GM12878 (cell line): Measurements from ENCODE around the gene IMMP2L. TPM values are rescaled to one million over a fixed set of nuclear protein-coding genes. Genes with fewer than 3 reads are reported as not detected.

ENCODE experiments used
- ATAC-seq: fragments of 200-7000 bp; cut with Tn5 transposase; 3 replicates; pipeline ENCODE4 v1.9.1; 2020; ENCODE audit warnings: mild to moderate bottlenecking, moderate library complexity
- BruUV-seq: library from RNA; stranded (reverse); fragments of 400-500 nt; replicated peaks from 2 replicates; lab custom pipeline; 2021; lab: Mats Ljungman, UMichigan
- CTCF ChIA-PET: fragments of 300-600 bp; sonication (Branson Sonifier 250); formaldehyde crosslinking; extraction: SDS; loops from one replicate; lab custom pipeline; 2021; ENCODE audit warnings: inconsistent platforms; lab: Yijun Ruan, JAX
- POLR2A ChIA-PET: fragments of 350-600 bp; formaldehyde crosslinking; extraction: SDS; loops from one replicate; lab custom pipeline; 2021; ENCODE audit warnings: inconsistent platforms; lab: Charles Lee
- RAD21 ChIA-PET: fragments of 300-600 bp; sonication (Branson Sonifier 250); formaldehyde crosslinking; loops from one replicate; lab custom pipeline; 2023; ENCODE audit warnings: antibody characterized with exemption; ENCODE audit not compliant: unreplicated experiment; lab: Charles Lee
- SMC1A ChIA-PET: fragments of 300-600 bp; sonication (Branson Sonifier 250); formaldehyde crosslinking; loops from one replicate; lab custom pipeline; 2023; ENCODE audit not compliant: unreplicated experiment, uncharacterized antibody; lab: Charles Lee
- DNase-seq: peaks from one replicate; pipeline ENCODE4 v3.0.0-alpha.2; 2011; ENCODE audit warnings: low read depth, low spot score
- FAIRE-seq: peaks from 3 replicates; lab custom pipeline; 2011; peaks lifted over from hg19 to GRCh38; lab: Jason Lieb, UNC
- H2AFZ ChIP-seq: 2 replicates; pipeline ENCODE4 v1.6.0; 2011; ENCODE audit warnings: low read depth, low read length, control low read depth; ENCODE audit not compliant: control insufficient read depth
- H3K27ac ChIP-seq: 2 replicates; pipeline ENCODE4 v1.5.1; 2011; ENCODE audit warnings: control low read depth; ENCODE audit not compliant: control insufficient read depth, insufficient read depth
- H3K27me3 ChIP-seq, 2 experiments: replicated peaks in 1 of 2; 2 replicates each; pipeline versions ENCODE4 v1.6.0 to v1.6.1; 2011; ENCODE audit warnings: low read length in 1 of 2; ENCODE audit not compliant: control insufficient read depth in 2 of 2, insufficient read depth in 2 of 2
- H3K36me3 ChIP-seq, 2 experiments: 2 replicates each; pipeline ENCODE4 v1.5.1; 2011; ENCODE audit warnings: low read length in 1 of 2; ENCODE audit not compliant: control insufficient read depth in 2 of 2, insufficient read depth in 2 of 2
- H3K4me1 ChIP-seq: 2 replicates; pipeline ENCODE4 v1.6.1; 2011; ENCODE audit warnings: mild to moderate bottlenecking, low read length, moderate library complexity, mixed read lengths; ENCODE audit not compliant: control insufficient read depth, insufficient read depth
- H3K4me2 ChIP-seq: 2 replicates; pipeline ENCODE4 v1.6.0; 2011; ENCODE audit warnings: control low read depth; ENCODE audit not compliant: control insufficient read depth, insufficient read depth
- H3K4me3 ChIP-seq: fragments of 200-600 bp; sonication (generic); 2 replicates; pipeline ENCODE4 v1.5.1; 2016
- H3K79me2 ChIP-seq: 2 replicates; pipeline ENCODE4 v1.6.0; 2011; ENCODE audit warnings: low read length; ENCODE audit not compliant: control insufficient read depth, insufficient read depth
- H3K9ac ChIP-seq: 2 replicates; pipeline ENCODE4 v1.8.0; 2011; ENCODE audit warnings: low read length, control low read depth, mixed read lengths; ENCODE audit not compliant: control insufficient read depth, insufficient read depth
- H3K9me3 ChIP-seq: replicated peaks from 3 replicates; pipeline ENCODE4 v1.5.1; 2011; ENCODE audit warnings: mild to moderate bottlenecking, low read length; ENCODE audit not compliant: control insufficient read depth, insufficient read depth
- H4K20me1 ChIP-seq: 2 replicates; pipeline ENCODE4 v1.6.0; 2011; ENCODE audit not compliant: control insufficient read depth, insufficient read depth
- BCL11A ChIP-seq: IDR thresholded peaks from 2 replicates; pipeline ENCODE4 v1.6.1; 2011; ENCODE audit warnings: low read depth, low read length
- BHLHE40 ChIP-seq, 2 experiments: fragments of 450-650 bp in 1 of 2; IDR thresholded peaks; 2 replicates each; pipeline ENCODE4 v1.6.1; 2011 to 2017; ENCODE audit warnings: low read depth in 2 of 2, borderline replicate concordance in 1 of 2, improper control_type of control experiment in 1 of 2, low read length in 1 of 2, mild to moderate bottlenecking in 1 of 2
- BRCA1 ChIP-seq: IDR thresholded peaks from 2 replicates; pipeline ENCODE4 v1.6.1; 2011; ENCODE audit warnings: low read depth, low read length, improper control_type of control experiment
- EP300 ChIP-seq, 2 experiments: fragments of 150-350 bp in 1 of 2; IDR thresholded peaks; 2 replicates each; pipeline ENCODE4 v1.6.1; 2011 to 2012; ENCODE audit warnings: low read depth in 2 of 2, low read length in 2 of 2, borderline replicate concordance in 1 of 2, improper control_type of control experiment in 1 of 2, inconsistent platforms in 1 of 2; ENCODE audit not compliant: control insufficient read depth in 1 of 2
- NFYB ChIP-seq: IDR thresholded peaks from 2 replicates; pipeline ENCODE4 v1.6.1; 2011; ENCODE audit warnings: low read depth, mild to moderate bottlenecking, low read length, improper control_type of control experiment, moderate library complexity; ENCODE audit not compliant: insufficient read depth
- SMAD1 ChIP-seq: fragments of 450-650 bp; IDR thresholded peaks from 2 replicates; pipeline ENCODE4 v1.6.1; 2018; ENCODE audit warnings: mild to moderate bottlenecking, low read depth; ENCODE audit not compliant: partially characterized antibody
- SREBF1 ChIP-seq: IDR thresholded peaks from 2 replicates; pipeline ENCODE4 v1.6.1; 2012; ENCODE audit warnings: mild to moderate bottlenecking, low read length
- TAF1 ChIP-seq: IDR thresholded peaks from 2 replicates; pipeline ENCODE4 v1.6.1; 2011; ENCODE audit warnings: mild to moderate bottlenecking, low read depth, low read length, borderline replicate concordance
- WGBS: methylation state at CpG from one replicate; pipeline ENCODE4 v1.1.6; 2016; ENCODE audit warnings: low lambda C conversion rate; ENCODE audit not compliant: insufficient replicate concordance, insufficient coverage; ENCODE audit errors: missing lambda C conversion rate; 5-methylcytosine and 5-hydroxymethylcytosine counted together
- in situ Hi-C: fragments of 300-500 bp; cut with MboI; formaldehyde crosslinking; loops from 9 replicates; pipeline ENCODE4 v1.14.3; 2018; ENCODE audit warnings: mixed read lengths
- intact Hi-C: fragments of 100-400 bp; cut with micrococcal nuclease; formaldehyde crosslinking; loops from one replicate; pipeline ENCODE4 v1.14.2; 2022; ENCODE audit not compliant: unreplicated experiment
- polyA plus RNA-seq, 11 experiments: library from polyadenylated mRNA; depleted of rRNA in 4 of 11; unstranded in 6 of 11; stranded (reverse) in 5 of 11; fragments of >200 nt; fragmentation: Nextera tagmentation in 4 of 11; fragmentation: Illumina TruSeq in 1 of 11; extraction: Ambion mirVana in 4 of 11; extraction: Trizol in 1 of 11; gene quantifications; 1 replicate in 1 of 11; 2 replicates in 10 of 11; pipeline versions ENCODE4 v1.2.1 to v1.2.3, GENCODE V29; 2011 to 2016; ENCODE audit warnings: inconsistent platforms in 2 of 11, missing spikeins in 2 of 11, low read depth in 1 of 11
- total RNA-seq, 4 experiments: library from RNA; depleted of rRNA in 3 of 4; stranded (reverse); fragments of >200 nt in 3 of 4; fragmentation: Illumina TruSeq in 1 of 4; extraction: Trizol in 1 of 4; gene quantifications; 2 replicates each; pipeline versions ENCODE4 v1.2.1 to v1.2.3, GENCODE V29; 2013 to 2021
- TF ChIP-seq, protein P1 (sequence below): fragments of 450-650 bp; IDR thresholded peaks from 2 replicates; pipeline ENCODE4 v1.6.1; 2018; ENCODE audit warnings: mild to moderate bottlenecking, low read depth, moderate library complexity; ENCODE audit not compliant: partially characterized antibody
- TF ChIP-seq, protein P2 (sequence below): fragments of 450-650 bp; formaldehyde crosslinking; IDR thresholded peaks from 2 replicates; pipeline ENCODE4 v1.4.0; 2022; ENCODE audit warnings: mild to moderate bottlenecking, moderate library complexity

IMMP2L gene
- total and polyA plus RNA-seq, 10 of the 15 experiments (the other 5 are each of a cell fraction or from before 2014, with no cell fraction given): 12.6 to 46.3 (median 19.6) TPM

DNA sequence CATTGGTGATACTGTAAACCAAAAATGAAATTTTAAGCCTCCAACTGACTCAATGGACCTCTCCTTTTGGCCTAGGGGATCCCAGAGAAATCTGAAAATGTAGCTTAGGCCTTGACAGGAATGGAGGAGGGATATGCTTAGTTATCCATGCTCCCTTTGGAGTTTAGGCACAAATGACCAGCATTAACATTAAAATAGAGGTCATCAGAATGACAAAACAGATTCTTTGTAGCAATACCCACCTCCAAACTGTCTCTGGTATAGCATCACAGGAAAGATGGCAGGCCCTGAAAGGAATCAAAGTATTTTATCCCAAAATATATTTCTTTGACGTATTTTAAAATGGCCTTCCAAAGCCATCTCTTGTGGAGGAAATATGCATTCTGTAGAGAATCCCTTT, 510.5 kb downstream of the IMMP2L start:
- ChIA-PET POLR2A (interaction anchor here (0.5 kb wide), 1 partner anchor 319 kb away, joined by 3 read pairs; no protein-coding TSS in a partner anchor), CTCF (no interaction called here), RAD21 (no interaction called here), SMC1A (interaction anchor here (0.6 to 0.8 kb wide), 3 partner anchors 9 to 1047 kb away, joined by 3 read pairs; no protein-coding TSS in a partner anchor)
- Histone ChIP-seq H4K20me1 (no peaks in the 10 kb centered on the region), H2AFZ (no peak overlapping the region), H3K4me1 (no peaks in the 10 kb centered on the region), H3K27me3 (no peaks in the 10 kb centered on the region), H3K9ac (no peak overlapping the region), H3K79me2 (no peaks in the 10 kb centered on the region), H3K9me3 (no peaks in the 10 kb centered on the region; the same call in 2 of the 3 replicates), H3K4me3 (no peak overlapping the region), H3K27ac (no peak overlapping the region), H3K36me3 (no peaks in the 10 kb centered on the region), H3K4me2 (no peak overlapping the region)
- no peak for ATAC-seq
- intact Hi-C loops (no loop called here), in situ Hi-C loops (no loop called here)
- no peak for DNase-seq
- 94% methylated on average over 1 of the region's 1 CpG for WGBS
- no peak for FAIRE-seq
- TF ChIP-seq, protein P1, sequence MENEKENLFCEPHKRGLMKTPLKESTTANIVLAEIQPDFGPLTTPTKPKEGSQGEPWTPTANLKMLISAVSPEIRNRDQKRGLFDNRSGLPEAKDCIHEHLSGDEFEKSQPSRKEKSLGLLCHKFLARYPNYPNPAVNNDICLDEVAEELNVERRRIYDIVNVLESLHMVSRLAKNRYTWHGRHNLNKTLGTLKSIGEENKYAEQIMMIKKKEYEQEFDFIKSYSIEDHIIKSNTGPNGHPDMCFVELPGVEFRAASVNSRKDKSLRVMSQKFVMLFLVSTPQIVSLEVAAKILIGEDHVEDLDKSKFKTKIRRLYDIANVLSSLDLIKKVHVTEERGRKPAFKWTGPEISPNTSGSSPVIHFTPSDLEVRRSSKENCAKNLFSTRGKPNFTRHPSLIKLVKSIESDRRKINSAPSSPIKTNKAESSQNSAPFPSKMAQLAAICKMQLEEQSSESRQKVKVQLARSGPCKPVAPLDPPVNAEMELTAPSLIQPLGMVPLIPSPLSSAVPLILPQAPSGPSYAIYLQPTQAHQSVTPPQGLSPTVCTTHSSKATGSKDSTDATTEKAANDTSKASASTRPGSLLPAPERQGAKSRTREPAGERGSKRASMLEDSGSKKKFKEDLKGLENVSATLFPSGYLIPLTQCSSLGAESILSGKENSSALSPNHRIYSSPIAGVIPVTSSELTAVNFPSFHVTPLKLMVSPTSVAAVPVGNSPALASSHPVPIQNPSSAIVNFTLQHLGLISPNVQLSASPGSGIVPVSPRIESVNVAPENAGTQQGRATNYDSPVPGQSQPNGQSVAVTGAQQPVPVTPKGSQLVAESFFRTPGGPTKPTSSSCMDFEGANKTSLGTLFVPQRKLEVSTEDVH: no peak
- no TSS peak for BruUV-seq

DNA sequence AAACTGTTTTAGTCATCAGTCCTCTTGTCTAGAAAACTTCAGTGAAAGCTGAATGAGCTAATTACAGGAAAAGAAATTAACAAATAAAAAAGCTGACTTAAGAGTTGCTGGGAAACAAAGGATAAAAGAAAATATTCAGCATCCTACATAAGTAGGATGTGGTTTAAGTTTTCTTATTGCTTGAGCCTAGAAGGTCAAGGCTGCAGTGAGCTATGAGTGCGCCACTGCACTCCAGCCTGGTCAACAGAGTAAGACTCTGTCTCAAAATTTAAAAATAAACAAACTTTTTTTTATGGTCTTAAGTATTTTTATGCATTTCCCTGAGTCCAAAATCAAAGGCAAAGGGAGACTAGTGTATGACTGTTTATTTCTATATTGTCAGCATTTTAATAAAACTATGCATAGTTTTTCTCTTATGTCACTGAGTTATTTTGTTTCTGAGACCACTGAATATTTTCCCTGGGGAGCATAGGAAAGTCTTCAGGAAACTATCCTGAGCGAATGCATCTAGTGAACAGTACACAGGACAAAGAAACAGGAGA, 511.3 kb downstream of the IMMP2L start:
- no peak for FAIRE-seq
- WGBS: 0% methylated on average over 2 of the region's 2 CpGs
- intact Hi-C loops: no loop called here
- no peak for TF ChIP-seq BHLHE40 (IDR thresholded peaks at IDR 0.05; ENCODE audit: borderline replicate concordance in 1 of 2, low read depth in 2 of 2, low read length in 1 of 2)
- no peak for TF ChIP-seq NFYB
- TF ChIP-seq TAF1: no peak
- no peak for TF ChIP-seq BCL11A
- no peak for TF ChIP-seq SREBF1
- TF ChIP-seq EP300 (IDR thresholded peaks at IDR 0.05; ENCODE audit: borderline replicate concordance in 1 of 2, control insufficient read depth in 1 of 2, low read depth in 2 of 2, low read length in 2 of 2): no peak
- no peak for TF ChIP-seq SMAD1
- TF ChIP-seq, protein P2, sequence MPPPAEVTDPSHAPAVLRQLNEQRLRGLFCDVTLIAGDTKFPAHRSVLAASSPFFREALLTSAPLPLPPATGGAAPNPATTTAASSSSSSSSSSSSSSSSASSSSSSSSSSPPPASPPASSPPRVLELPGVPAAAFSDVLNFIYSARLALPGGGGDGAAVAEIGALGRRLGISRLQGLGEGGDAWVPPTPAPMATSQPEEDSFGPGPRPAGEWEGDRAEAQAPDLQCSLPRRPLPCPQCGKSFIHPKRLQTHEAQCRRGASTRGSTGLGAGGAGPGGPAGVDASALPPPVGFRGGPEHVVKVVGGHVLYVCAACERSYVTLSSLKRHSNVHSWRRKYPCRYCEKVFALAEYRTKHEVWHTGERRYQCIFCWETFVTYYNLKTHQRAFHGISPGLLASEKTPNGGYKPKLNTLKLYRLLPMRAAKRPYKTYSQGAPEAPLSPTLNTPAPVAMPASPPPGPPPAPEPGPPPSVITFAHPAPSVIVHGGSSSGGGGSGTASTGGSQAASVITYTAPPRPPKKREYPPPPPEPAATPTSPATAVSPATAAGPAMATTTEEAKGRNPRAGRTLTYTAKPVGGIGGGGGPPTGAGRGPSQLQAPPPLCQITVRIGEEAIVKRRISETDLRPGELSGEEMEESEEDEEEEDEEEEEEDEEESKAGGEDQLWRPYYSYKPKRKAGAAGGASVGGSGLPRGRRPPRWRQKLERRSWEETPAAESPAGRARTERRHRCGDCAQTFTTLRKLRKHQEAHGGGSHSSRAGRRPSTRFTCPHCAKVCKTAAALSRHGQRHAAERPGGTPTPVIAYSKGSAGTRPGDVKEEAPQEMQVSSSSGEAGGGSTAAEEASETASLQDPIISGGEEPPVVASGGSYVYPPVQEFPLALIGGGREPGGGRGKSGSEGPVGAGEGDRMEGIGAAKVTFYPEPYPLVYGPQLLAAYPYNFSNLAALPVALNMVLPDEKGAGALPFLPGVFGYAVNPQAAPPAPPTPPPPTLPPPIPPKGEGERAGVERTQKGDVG (CRISPR knock-in tag): no peak
- TF ChIP-seq BRCA1: no peak

More for the DNA sequence above, 511.3 kb downstream of the IMMP2L start:
- in situ Hi-C loops: no loop called here
- no peak overlapping the region for H3K9ac ChIP-seq
- ATAC-seq (no peak), DNase-seq (no peak)
- no peaks in the 10 kb centered on the region for H3K4me1 ChIP-seq
- no peaks in the 10 kb centered on the region for H3K27me3 ChIP-seq
- no peak overlapping the region for H3K4me3 ChIP-seq
- no peaks in the 10 kb centered on the region for H4K20me1 ChIP-seq
- no peaks in the 10 kb centered on the region; the same call in 2 of the 3 replicates for H3K9me3 ChIP-seq
- no peaks in the 10 kb centered on the region for H3K79me2 ChIP-seq
- H3K4me2 ChIP-seq: no peak overlapping the region
- no peak overlapping the region for H2AFZ ChIP-seq
- ChIA-PET SMC1A (no interaction called here), POLR2A (no interaction called here), RAD21 (no interaction called here), CTCF (no interaction called here)
- H3K27ac ChIP-seq: no peak overlapping the region
- no peaks in the 10 kb centered on the region for H3K36me3 ChIP-seq
- BruUV-seq: no TSS peak
